GM19328 (cell line): Measurements from ENCODE around the gene NF1.
"Not testable (repeated sequence)": the region's sequence is repeated elsewhere in the genome, so short reads cannot be mapped to it uniquely, and the experiment has no call there.

Experiments
- ATAC-seq: cut with Tn5 transposase; IDR thresholded peaks from one replicate; pipeline ENCODE4 v1.9.1; 2021; ENCODE audit warnings: mild to moderate bottlenecking, moderate library complexity; ENCODE audit not compliant: unreplicated experiment

Gene NF1

DNA sequence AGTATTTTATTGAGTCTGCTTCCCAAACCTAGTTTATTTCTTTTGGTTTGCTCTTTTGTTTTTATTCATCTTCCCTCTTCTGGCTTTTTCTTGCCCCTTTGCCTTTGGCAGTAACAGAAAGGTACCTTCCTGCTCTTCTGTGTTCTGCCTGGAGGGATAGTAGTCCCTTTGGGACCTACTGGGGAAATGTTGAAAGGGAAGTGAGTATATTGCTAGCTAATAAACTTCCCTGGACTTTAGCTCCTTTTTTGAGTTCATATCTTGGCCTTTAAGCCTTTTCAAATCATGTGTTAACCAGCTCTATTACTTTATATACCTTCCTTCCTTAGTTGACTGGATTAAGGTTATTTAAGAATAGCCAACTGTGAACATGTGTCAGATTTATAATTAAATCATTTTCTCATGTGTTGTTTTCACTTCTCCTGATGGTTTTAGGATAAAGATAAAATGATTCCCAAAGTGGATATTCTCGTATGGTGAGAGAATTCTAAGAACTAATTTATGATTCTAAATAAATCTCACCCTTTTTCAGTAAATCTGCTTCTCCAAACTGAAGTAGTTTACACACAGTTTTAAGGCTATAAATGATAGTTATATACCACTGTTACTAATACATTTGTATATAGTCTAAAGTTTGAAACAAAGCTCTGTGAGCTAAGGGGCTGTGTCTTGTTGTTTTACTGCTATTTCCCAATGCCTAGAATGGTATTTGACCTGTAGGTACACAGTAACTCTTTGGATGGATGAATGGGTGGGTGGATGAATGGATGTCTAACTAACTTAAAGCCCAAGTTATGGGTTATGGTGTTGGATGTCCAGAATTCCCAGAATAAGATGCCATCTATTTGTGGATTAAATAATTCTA, 156.6 kb downstream of the NF1 start:
- ATAC-seq: no peak

DNA sequence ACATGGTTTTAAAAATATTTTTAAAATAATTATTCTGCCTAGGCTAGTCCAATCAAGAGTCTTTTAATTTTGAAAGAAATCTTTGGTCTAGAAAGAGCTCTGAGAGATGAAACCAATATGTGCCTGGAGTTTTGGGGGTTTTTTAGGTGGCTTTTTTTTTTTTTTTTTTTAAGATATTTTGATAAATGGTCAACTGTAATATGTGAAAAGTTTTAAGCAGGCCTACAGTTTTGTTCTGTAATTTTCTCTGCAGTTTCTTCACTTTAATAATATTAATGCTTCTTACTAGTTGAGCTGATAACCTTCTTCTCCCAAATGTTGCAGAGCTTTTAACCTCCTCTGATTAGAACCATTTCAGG, 157.2 kb downstream of the NF1 start:
- no peak for ATAC-seq

DNA sequence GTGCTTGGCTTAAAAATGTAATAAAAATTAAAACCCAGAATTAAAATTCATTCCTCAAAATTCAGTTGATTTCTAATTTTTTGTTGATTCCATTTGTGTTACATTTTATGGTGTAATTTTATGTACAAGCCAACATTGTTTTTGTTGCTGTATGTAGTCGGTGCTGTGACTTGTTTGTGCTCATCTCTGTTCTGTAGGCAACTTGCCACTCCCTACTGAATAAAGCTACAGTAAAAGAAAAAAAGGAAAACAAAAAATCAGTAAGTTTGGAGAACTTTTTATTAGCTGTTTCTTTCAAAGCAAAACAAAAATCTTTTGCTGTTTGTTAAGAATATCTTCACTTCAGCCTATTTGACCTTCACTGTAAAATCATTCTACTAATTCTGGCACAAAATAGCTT, 158.0 kb downstream of the NF1 start:
- ATAC-seq: no peak

GRCh38 chr17:31254654-31255053, 159.9 kb downstream of the NF1 start:
- no peak for ATAC-seq

DNA sequence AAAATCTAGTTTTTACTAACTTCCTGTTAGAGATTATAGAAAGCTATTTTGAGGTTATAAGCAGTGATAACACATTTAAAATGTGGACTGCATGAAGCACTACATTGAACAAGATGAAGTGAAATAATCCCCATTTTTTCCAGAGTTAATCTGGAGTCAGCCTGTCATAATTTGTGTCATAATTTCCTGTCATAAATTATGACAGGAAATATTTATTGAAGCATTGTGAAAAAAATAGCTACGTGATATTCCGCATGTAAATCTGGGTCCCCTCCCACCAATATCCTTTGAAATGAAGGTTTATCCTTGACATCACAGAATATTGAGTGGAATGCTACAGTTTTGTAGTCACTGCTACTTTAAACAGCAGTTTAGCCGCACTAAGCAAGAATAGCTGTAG, 162.2 kb downstream of the NF1 start:
- no peak for ATAC-seq

GRCh38 chr17:31260151-31260550, 165.4 kb downstream of the NF1 start:
- no peak for ATAC-seq

DNA sequence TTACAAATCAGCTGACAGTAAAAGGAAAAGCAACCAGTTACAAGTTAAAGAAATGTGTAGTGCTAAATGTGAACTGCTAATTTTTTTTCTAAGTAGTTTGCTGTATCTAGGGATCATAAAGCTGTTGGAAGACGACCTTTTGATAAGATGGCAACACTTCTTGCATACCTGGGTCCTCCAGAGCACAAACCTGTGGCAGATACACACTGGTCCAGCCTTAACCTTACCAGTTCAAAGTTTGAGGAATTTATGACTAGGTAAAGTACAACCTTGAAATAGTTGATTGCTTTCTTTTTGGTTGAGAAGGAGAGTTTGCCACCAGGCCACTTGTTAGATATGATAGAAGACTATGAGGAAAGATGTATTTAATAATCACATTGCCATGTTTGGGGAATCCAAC, 166.8 kb downstream of the NF1 start:
- ATAC-seq: no peak

DNA sequence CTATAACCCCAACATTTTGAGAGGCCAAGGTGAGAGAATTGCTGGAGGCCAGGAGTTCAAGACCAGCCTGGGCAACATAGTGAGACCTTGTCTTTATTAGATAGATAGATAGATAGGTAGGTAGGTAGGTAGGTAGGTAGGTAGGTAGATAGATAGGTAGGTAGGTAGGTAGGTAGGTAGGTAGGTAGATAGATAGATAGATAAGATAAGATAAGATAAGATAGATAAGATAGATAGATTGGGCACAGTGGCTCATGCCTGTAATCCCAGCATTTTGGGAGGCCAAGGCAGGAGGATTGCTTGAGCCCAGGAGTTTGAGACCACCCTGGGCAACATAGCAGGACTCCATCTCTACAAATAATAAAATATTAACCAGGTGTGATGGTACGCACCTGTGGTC, 168.1 kb downstream of the NF1 start:
- not testable (repeated sequence) for ATAC-seq

GRCh38 chr17:31266042-31266441, 171.3 kb downstream of the NF1 start:
- ATAC-seq: no peak

DNA sequence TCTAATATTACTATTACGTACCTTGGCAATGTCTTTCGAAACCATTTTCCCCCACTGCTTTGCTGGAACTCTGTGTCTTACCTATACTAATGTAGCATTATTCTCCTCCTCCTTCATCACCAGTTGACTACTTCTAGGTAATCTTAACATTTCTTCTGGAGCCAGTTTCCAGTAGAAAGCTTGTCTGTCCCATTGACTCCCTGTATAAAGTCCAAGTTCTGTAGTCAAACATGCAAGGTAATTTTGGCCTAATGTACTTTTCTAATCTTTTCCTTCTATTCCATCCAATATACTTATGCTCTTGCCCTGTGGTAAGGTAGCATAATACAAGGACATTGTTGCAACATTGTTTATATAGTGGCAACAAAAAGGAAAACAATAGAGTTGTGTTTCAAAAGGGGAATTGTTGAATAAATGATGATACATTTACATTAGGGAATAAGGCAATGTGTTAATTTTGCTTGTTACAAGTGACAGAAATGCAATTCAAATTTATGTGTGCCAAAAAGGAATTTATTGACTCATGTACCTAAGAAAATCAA, 174.3 kb downstream of the NF1 start:
- ATAC-seq: no peak

DNA sequence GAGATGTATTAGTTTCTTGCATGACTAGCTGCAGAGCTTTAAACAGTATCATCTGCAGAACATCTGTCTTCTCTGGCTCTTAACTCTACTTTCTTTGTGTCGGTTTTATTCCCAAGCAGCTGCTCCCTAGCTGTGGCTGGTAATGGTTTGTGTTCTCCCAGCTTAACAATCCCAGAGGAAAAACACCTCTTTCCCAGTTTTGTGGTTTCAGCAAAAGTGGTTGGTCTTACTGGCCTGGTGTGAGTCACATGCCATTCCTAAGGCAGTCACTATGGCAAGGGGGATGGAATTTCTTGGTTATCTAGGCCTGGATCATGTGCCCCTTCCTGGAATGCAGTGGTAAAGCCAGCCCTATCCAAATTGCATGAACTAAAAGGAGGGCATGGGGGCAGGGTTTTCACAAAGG, 174.8 kb downstream of the NF1 start:
- ATAC-seq: no peak

DNA sequence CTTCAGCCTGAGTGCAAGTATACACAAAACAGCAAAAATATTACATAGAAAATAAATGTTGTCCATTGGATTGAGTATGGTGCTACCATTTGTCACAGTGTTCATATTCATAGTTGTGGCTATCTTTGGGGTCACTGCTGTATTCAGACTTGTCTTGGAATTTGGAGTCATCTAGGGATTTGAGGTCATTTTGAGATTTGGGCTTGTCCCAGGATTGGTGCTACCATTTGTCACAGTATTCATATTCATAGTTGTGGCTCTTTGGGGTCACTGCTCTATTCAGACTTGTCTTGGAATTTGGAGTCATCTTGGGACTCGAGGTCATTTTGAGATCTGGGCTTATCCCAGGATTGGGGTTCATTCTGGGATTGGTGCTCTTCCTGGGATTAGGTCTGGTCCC, 177.5 kb downstream of the NF1 start:
- no peak for ATAC-seq

DNA sequence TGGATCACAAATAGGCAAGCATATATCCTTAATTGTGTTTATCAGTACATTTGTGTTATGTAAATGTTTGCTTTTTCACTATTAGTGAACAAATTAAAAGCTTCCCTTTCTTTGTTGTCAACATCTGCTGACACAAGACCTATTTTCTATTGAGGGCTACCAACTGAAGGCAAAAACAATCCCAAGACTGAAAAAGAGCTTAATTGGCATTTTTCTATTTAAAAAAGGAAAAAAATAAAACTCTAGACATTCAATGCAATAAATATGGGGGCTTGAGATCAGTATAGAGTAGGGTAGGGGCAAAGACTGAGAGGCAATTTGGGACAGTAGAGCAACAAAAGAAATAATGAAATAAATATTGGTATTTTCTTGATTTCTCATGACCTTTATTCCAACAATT, 178.0 kb downstream of the NF1 start:
- ATAC-seq: no peak

GRCh38 chr17:31273516-31273915, 178.7 kb downstream of the NF1 start:
- no peak for ATAC-seq

DNA sequence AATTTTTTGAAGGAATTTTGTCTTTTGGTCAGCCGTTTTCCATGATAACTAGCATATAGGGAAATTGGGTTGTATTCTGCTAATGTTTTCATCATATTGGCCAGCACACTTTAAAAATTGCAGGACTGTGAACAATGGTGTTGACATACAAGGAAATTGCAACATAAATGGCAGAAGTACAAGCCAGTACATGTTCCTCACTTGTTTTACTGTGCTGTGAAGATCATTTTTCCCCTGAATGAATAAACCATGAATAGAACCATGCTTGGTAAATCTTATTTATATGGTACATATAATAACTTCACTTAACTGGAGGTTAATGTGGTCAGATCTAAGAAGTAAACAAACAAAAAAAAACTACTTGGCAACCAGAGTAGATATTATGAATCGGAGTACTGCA, 179.5 kb downstream of the NF1 start:
- ATAC-seq: no peak

DNA sequence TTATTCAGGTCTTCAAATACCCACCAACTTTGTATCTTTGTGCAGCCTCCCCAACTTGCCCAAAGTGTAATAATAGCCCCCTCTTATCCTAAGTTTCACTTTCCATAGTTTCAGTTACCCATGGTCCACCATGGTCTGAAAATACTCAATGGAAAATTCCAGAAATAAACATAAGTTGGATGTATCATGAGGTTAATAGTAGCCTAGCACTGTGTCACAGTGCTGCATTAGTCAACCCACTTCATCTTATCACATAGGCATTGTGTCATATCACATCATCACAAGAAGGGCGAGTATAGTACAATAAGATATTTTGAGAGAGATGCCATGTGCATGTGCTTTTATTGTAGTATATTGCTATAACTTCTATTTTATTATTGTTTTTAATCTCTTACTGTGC, 180.3 kb downstream of the NF1 start:
- ATAC-seq: no peak

GRCh38 chr17:31279401-31279800, 184.6 kb downstream of the NF1 start:
- no peak for ATAC-seq

DNA sequence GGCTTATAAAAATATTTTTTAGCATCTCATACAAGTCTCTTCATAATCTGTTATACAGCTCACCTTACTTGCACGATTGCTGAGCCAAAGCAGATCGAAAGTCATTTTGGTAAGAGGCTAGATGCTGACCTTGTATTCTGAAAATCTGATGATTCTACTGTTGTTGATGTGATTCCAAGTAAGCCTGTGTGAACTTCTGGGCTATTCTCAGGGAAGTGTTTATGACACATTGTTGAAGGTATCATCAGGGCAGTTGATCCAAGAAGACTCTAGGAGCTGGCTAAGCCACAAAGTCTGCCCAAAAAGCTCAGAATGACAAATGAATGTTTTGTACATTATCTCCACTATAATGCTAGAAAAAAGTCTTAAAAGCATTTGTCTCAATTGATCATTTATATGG, 186.3 kb downstream of the NF1 start:
- no peak for ATAC-seq

DNA sequence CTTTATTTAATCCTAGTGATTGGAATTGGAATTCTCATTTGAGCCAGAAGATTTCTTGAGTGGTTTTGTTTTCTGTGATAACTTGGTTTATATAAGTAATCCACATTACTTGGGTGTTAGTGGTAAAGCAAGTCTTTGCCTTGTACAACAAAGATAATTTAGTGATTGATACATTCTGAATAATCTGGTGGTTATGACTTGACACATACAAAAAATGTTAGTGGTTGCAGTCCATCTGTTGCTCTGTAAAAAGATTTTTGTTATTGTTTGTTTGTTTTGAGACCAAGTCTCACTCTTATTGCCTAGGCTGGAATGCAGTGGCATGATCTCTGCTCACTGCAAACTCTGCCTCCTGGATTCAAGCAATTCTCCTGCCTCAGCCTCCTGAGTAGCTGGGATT, 189.1 kb downstream of the NF1 start:
- ATAC-seq: no peak

GRCh38 chr17:31286587-31286986, 191.8 kb downstream of the NF1 start:
- no peak for ATAC-seq

DNA sequence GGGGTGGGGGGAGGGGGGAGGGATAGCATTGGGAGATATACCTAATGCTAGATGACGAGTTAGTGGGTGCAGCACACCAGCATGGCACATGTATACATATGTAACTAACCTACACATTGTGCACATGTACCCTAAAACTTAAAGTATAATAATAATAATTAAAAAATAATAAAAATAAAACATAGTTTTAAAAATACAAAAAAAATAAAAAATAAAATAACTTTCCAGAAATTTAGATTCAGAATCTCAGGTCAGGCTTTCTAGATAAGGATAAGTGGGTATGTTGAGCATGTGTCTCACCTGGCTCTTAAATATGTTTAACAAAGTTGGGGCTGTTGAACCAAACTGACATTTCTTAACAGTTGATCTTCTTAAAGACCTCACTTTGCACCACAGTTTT, 193.2 kb downstream of the NF1 start:
- not testable (repeated sequence) for ATAC-seq

GRCh38 chr17:31289790-31290189, 195.0 kb downstream of the NF1 start:
- ATAC-seq: no peak

- ATAC-seq: no peak
These were observed 197.0 kb downstream of the NF1 start for GRCh38 chr17:31291820-31292219.
